ENCODE data around the gene OR51B5. TPM values are rescaled to one million over a fixed set of nuclear protein-coding genes. Genes with fewer than 3 reads are reported as not detected.

The OR51B5 gene
- total RNA-seq, 4 donors from 2014 or later: not detected

DNA sequence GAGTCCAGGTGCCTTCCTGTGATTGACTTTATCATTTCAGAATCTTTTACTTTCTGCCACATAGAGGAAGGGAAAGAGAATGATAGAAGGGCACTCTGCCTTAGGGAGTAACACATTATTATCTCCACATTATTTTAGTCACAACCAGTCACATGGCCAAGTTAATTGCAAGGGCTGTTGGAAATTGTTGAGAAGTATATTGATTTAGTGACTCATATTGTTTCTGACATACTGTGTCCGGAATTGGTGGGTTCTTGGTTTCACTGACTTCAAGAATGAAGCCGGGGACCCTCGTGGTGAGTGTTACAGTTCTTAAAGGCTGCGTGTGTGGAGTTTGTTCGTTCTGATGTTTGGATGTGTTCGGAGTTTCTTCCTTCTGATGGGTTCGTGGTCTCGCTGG is 50.3 kb downstream of the OR51B5 start:
- ATAC-seq: no peak
- intact Hi-C loops (cut with DNase I; ENCODE audit: low total_unique reads): no loop called here
- no peak overlapping the region for H3K27ac ChIP-seq
- no peaks in the 10 kb centered on the region for H3K27me3 ChIP-seq
- in situ Hi-C loops (cut with MboI; ENCODE audit: low sequenced_read_pairs in 4 of 4): no loop called here
- TF ChIP-seq POLR2A (IDR thresholded peaks at IDR 0.05) (no peak), CTCF (IDR thresholded peaks at IDR 0.05 in 4 of 5, conservative IDR thresholded peaks at IDR 0.05 in 1 of 5) (no peak)
- H3K4me1 ChIP-seq: no peaks in the 10 kb centered on the region
- H3K9me3 ChIP-seq: no peaks in the 10 kb centered on the region
- H3K36me3 ChIP-seq: no peaks in the 10 kb centered on the region
- H3K4me3 ChIP-seq: no peak overlapping the region
- no peak for DNase-seq

Other genes starting within 250 kb of the OR51B5 start
- gene OR52A5, start 205.2 kb downstream of the OR51B5 start, total RNA-seq: not detected
- not detected for gene OR52A1, start 188.8 kb downstream of the OR51B5 start, total RNA-seq
- gene OR51V1, start 142.8 kb downstream of the OR51B5 start, total RNA-seq: not detected
- 100 to 1,000 TPM in 1 of 4 donors, 10 to 100 TPM in 2, 1 to 10 TPM in 1; 7.9 to 229 (median 35.3) TPM for gene HBB, start 116.5 kb downstream of the OR51B5 start, total RNA-seq
- gene HBD, start 109.0 kb downstream of the OR51B5 start, total RNA-seq: not detected
- gene HBG1, start 93.7 kb downstream of the OR51B5 start, total RNA-seq: not detected
- not detected for gene HBG2, start 88.7 kb downstream of the OR51B5 start, total RNA-seq
- gene HBE1, start 73.6 kb downstream of the OR51B5 start, total RNA-seq: not detected
- gene OR51B4, start 41.6 kb downstream of the OR51B5 start, total RNA-seq: not detected
- not detected for gene OR51B2, start 19.2 kb downstream of the OR51B5 start, total RNA-seq
- gene OR51B6, start 8.0 kb upstream of the OR51B5 start, total RNA-seq: not detected
- gene OR51M1, start 40.3 kb upstream of the OR51B5 start, total RNA-seq: not detected
- not detected for gene OR51Q1, start 78.6 kb upstream of the OR51B5 start, total RNA-seq
- gene OR51I1, start 98.0 kb upstream of the OR51B5 start, total RNA-seq: not detected
- gene OR51I2, start 105.8 kb upstream of the OR51B5 start, total RNA-seq: not detected
- not detected for gene OR52D1, start 145.2 kb upstream of the OR51B5 start, total RNA-seq
- gene UBQLN3, start 166.4 kb upstream of the OR51B5 start, total RNA-seq: not detected
- under 1 TPM in 1 of 4 donors, not detected in 3; 0.25 TPM for gene UBQLNL, start 173.2 kb upstream of the OR51B5 start, total RNA-seq
- gene OR52H1, start 205.0 kb upstream of the OR51B5 start, total RNA-seq: not detected
- gene OR52B6, start 237.4 kb upstream of the OR51B5 start, total RNA-seq: not detected

Measured in gastrocnemius medialis (tissue), 4 donors.